Measurements from ENCODE around the gene NEMF.
"Not testable (repeated sequence)": the region's sequence is repeated elsewhere in the genome, so short reads cannot be mapped to it uniquely, and the experiment has no call there.

Gene NEMF

GRCh38 chr14:49766839-49767238 is 85.7 kb downstream of the NEMF start:
- TF ChIP-seq YY1 (IDR thresholded peaks at IDR 0.05; ENCODE audit: insufficient read depth, insufficient read length) (no peak), SUZ12 (IDR thresholded peaks at IDR 0.05; ENCODE audit: extremely low read depth, insufficient read depth, insufficient read length) (no peak), ZNF274 (IDR thresholded peaks at IDR 0.05; ENCODE audit: low read depth, low read length) (no peak)
- Histone ChIP-seq H3K36me3 (ENCODE audit: insufficient read depth, insufficient read length, low read length) (no peaks in the 10 kb centered on the region), H3K9me3 (ENCODE audit: insufficient read depth, low read length) (no peaks in the 10 kb centered on the region), H3K4me3 (ENCODE audit: insufficient read length, low read depth) (no peak overlapping the region), H3K27me3 (ENCODE audit: insufficient read depth, insufficient read length) (no peaks in the 10 kb centered on the region), H3K9ac (ENCODE audit: insufficient read length, low read depth) (peak overlapping the region; percentile 58), H3K4me1 (ENCODE audit: insufficient read depth, insufficient read length) (peaks cover 4% of the 10 kb centered on the region)
- no peak for DNase-seq (ENCODE audit: low read depth, low spot score)

GRCh38 chr14:49761839-49762551 is 90.6 kb downstream of the NEMF start:
- H3K9me3 ChIP-seq (ENCODE audit: insufficient read depth, low read length): no peaks in the 10 kb centered on the region
- no peak overlapping the region for H3K9ac ChIP-seq (ENCODE audit: insufficient read length, low read depth)
- no peaks in the 10 kb centered on the region for H3K27me3 ChIP-seq (ENCODE audit: insufficient read depth, insufficient read length)
- DNase-seq (ENCODE audit: low read depth, low spot score): no peak
- H3K36me3 ChIP-seq (ENCODE audit: insufficient read depth, insufficient read length, low read length): no peaks in the 10 kb centered on the region
- H3K4me3 ChIP-seq (ENCODE audit: insufficient read length, low read depth): no peak overlapping the region
- TF ChIP-seq YY1 (IDR thresholded peaks at IDR 0.05; ENCODE audit: insufficient read depth, insufficient read length) (no peak), SUZ12 (IDR thresholded peaks at IDR 0.05; ENCODE audit: extremely low read depth, insufficient read depth, insufficient read length) (no peak), ZNF274 (IDR thresholded peaks at IDR 0.05; ENCODE audit: low read depth, low read length) (no peak)
- no peaks in the 10 kb centered on the region for H3K4me1 ChIP-seq (ENCODE audit: insufficient read depth, insufficient read length)

- no peak for TF ChIP-seq SUZ12 (IDR thresholded peaks at IDR 0.05; ENCODE audit: extremely low read depth, insufficient read depth, insufficient read length)
- TF ChIP-seq ZNF274 (IDR thresholded peaks at IDR 0.05; ENCODE audit: low read depth, low read length): no peak
- TF ChIP-seq YY1 (IDR thresholded peaks at IDR 0.05; ENCODE audit: insufficient read depth, insufficient read length): no peak
- Histone ChIP-seq H3K27me3 (ENCODE audit: insufficient read depth, insufficient read length) (no peaks in the 10 kb centered on the region), H3K4me1 (ENCODE audit: insufficient read depth, insufficient read length) (no peaks in the 10 kb centered on the region), H3K9ac (ENCODE audit: insufficient read length, low read depth) (no peak overlapping the region), H3K36me3 (ENCODE audit: insufficient read depth, insufficient read length, low read length) (no peaks in the 10 kb centered on the region), H3K9me3 (ENCODE audit: insufficient read depth, low read length) (no peaks in the 10 kb centered on the region), H3K4me3 (ENCODE audit: insufficient read length, low read depth) (no peak overlapping the region)
- DNase-seq (ENCODE audit: low read depth, low spot score): no peak
Observed at GRCh38 chr14:49755378-49755777, 97.2 kb downstream of the NEMF start.

- H3K9me3 ChIP-seq (ENCODE audit: insufficient read depth, low read length): no peaks in the 10 kb centered on the region
- no peaks in the 10 kb centered on the region for H3K36me3 ChIP-seq (ENCODE audit: insufficient read depth, insufficient read length, low read length)
- H3K4me1 ChIP-seq (ENCODE audit: insufficient read depth, insufficient read length): no peaks in the 10 kb centered on the region
- DNase-seq (ENCODE audit: low read depth, low spot score): no peak
- TF ChIP-seq YY1 (IDR thresholded peaks at IDR 0.05; ENCODE audit: insufficient read depth, insufficient read length) (no peak), ZNF274 (IDR thresholded peaks at IDR 0.05; ENCODE audit: low read depth, low read length) (no peak), SUZ12 (IDR thresholded peaks at IDR 0.05; ENCODE audit: extremely low read depth, insufficient read depth, insufficient read length) (no peak)
- H3K27me3 ChIP-seq (ENCODE audit: insufficient read depth, insufficient read length): no peaks in the 10 kb centered on the region
- no peak overlapping the region for H3K9ac ChIP-seq (ENCODE audit: insufficient read length, low read depth)
- no peak overlapping the region for H3K4me3 ChIP-seq (ENCODE audit: insufficient read length, low read depth)
Observed at GRCh38 chr14:49754570-49755097, 98.0 kb downstream of the NEMF start.

- DNase-seq (ENCODE audit: low read depth, low spot score); H3K9me3 ChIP-seq (ENCODE audit: insufficient read depth, low read length); H3K4me3 ChIP-seq (ENCODE audit: insufficient read length, low read depth); H3K4me1 ChIP-seq (ENCODE audit: insufficient read depth, insufficient read length); H3K9ac ChIP-seq (ENCODE audit: insufficient read length, low read depth); H3K36me3 ChIP-seq (ENCODE audit: insufficient read depth, insufficient read length, low read length); H3K27me3 ChIP-seq (ENCODE audit: insufficient read depth, insufficient read length): not testable (repeated sequence)
Observed at GRCh38 chr14:49746476-49746875, 106.1 kb downstream of the NEMF start.

- Histone ChIP-seq H3K4me1 (ENCODE audit: insufficient read depth, insufficient read length) (no peaks in the 10 kb centered on the region), H3K4me3 (ENCODE audit: insufficient read length, low read depth) (no peak overlapping the region), H3K9me3 (ENCODE audit: insufficient read depth, low read length) (no peaks in the 10 kb centered on the region), H3K27me3 (ENCODE audit: insufficient read depth, insufficient read length) (no peaks in the 10 kb centered on the region), H3K9ac (ENCODE audit: insufficient read length, low read depth) (no peak overlapping the region), H3K36me3 (ENCODE audit: insufficient read depth, insufficient read length, low read length) (no peaks in the 10 kb centered on the region)
- TF ChIP-seq YY1 (IDR thresholded peaks at IDR 0.05; ENCODE audit: insufficient read depth, insufficient read length) (no peak), SUZ12 (IDR thresholded peaks at IDR 0.05; ENCODE audit: extremely low read depth, insufficient read depth, insufficient read length) (no peak), ZNF274 (IDR thresholded peaks at IDR 0.05; ENCODE audit: low read depth, low read length) (no peak)
- DNase-seq (ENCODE audit: low read depth, low spot score): no peak
Observed at GRCh38 chr14:49745191-49745590, 107.4 kb downstream of the NEMF start.

- not testable (repeated sequence) for H3K4me3 ChIP-seq (ENCODE audit: insufficient read length, low read depth); H3K4me1 ChIP-seq (ENCODE audit: insufficient read depth, insufficient read length); DNase-seq (ENCODE audit: low read depth, low spot score)
Observed at GRCh38 chr14:49735669-49736068, 116.9 kb downstream of the NEMF start.

More at GRCh38 chr14:49735669-49736068, 116.9 kb downstream of the NEMF start:
- H3K36me3 ChIP-seq (ENCODE audit: insufficient read depth, insufficient read length, low read length); H3K9ac ChIP-seq (ENCODE audit: insufficient read length, low read depth); H3K27me3 ChIP-seq (ENCODE audit: insufficient read depth, insufficient read length); H3K9me3 ChIP-seq (ENCODE audit: insufficient read depth, low read length): not testable (repeated sequence)

All from NT2/D1 (cell line).